Activated T-cell treated with anti-CD3 and anti-CD28 coated beads, Interleukin-2, amount 50 U/mL, for 4 hours (primary cell): Measurements from ENCODE around the gene EML2. TPM values are rescaled to one million over a fixed set of nuclear protein-coding genes. Genes with fewer than 3 reads are reported as not detected.

Source experiments
- ATAC-seq, 2 donors: fragments of 200-7000 bp; cut with Tn5 transposase; one replicate each; pipeline ENCODE4 v1.10.0; 2021
- DNase-seq: peaks from one replicate; pipeline ENCODE4 v3.0.0-alpha.2; 2020
- H3K27me3 Mint-ChIP-seq: one replicate; pipeline ENCODE4 v1.8.0; 2021; ENCODE audit warnings: low read depth, mixed read lengths
- H3K36me3 Mint-ChIP-seq: one replicate; pipeline ENCODE4 v1.8.0; 2022; ENCODE audit warnings: mixed read lengths; ENCODE audit not compliant: insufficient read depth
- H3K4me1 Mint-ChIP-seq: one replicate; pipeline ENCODE4 v1.8.0; 2021; ENCODE audit warnings: low read depth, mixed read lengths
- H3K4me3 Mint-ChIP-seq: one replicate; pipeline ENCODE4 v1.8.0; 2021; ENCODE audit warnings: mild to moderate bottlenecking, moderate library complexity, mixed read lengths
- H3K9me3 Mint-ChIP-seq: one replicate; pipeline ENCODE4 v1.8.0; 2021; ENCODE audit warnings: mixed read lengths
- total RNA-seq, 3 donors: library from RNA; stranded (reverse); gene quantifications; one replicate each; pipeline ENCODE4 v1.2.1, GENCODE V29; 2021

The EML2 gene
- total RNA-seq, 3 donors from 2014 or later: 136 to 178 (median 150) TPM

GRCh38 chr19:45591638-45592005, 47.6 kb downstream of the EML2 start:
- Mint-ChIP-seq H3K4me1 (no peaks in the 10 kb centered on the region), H3K9me3 (no peaks in the 10 kb centered on the region), H3K4me3 (no peak overlapping the region), H3K27me3 (peaks cover 56% of the 10 kb centered on the region), H3K36me3 (no peaks in the 10 kb centered on the region)
- DNase-seq: no peak
- no peak for ATAC-seq

DNA sequence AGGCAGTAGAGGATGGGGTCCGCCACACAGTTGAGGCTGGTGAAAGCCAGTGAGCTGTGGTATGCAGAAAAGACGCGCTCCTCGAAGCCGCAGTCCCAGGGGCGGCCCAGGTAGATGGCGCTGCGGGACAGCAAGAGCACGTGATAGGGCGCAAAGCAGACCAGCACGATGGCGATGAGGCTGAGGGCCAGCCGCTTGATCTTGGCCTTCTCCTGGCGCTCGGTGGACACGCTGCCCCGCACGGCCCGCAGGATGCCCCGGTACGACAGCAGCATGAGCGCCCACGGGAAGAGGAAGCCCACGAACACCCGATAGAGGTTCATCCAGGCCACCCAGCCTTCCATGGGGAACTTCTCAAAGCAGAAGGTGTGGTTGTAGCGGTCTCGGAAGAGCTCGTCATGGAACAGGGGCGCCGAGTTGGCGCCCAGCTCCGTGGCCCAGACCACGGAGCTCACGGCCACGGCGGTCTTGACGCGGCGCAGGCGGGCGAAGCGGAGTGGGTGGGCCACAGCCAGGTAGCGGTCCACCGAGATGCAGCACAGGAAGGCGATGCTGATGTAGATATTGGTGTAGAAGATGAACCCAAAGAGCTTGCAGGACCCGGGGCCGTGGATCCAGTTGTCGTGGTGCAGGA, 48.1 kb downstream of the EML2 start:
- Mint-ChIP-seq H3K9me3 (no peaks in the 10 kb centered on the region), H3K4me3 (no peak overlapping the region), H3K36me3 (no peaks in the 10 kb centered on the region), H3K4me1 (no peaks in the 10 kb centered on the region), H3K27me3 (peaks cover 51% of the 10 kb centered on the region)
- ATAC-seq (peak; percentile 70 to 81), DNase-seq (no peak)

- no peaks in the 10 kb centered on the region for H3K36me3 Mint-ChIP-seq
- no peak for DNase-seq
- H3K4me1 Mint-ChIP-seq: no peaks in the 10 kb centered on the region
- H3K9me3 Mint-ChIP-seq: no peaks in the 10 kb centered on the region
- peaks cover 44% of the 10 kb centered on the region for H3K27me3 Mint-ChIP-seq
- no peak for ATAC-seq
- H3K4me3 Mint-ChIP-seq: no peak overlapping the region
These were observed 48.7 kb downstream of the EML2 start for GRCh38 chr19:45590300-45591003.

GRCh38 chr19:45589768-45590167, 49.4 kb downstream of the EML2 start:
- ATAC-seq (no peak), DNase-seq (no peak)
- Mint-ChIP-seq H3K9me3 (no peaks in the 10 kb centered on the region), H3K27me3 (peaks cover 41% of the 10 kb centered on the region), H3K4me1 (peaks cover 3% of the 10 kb centered on the region), H3K4me3 (no peak overlapping the region), H3K36me3 (no peaks in the 10 kb centered on the region)

GRCh38 chr19:45587873-45588272, 51.3 kb downstream of the EML2 start:
- Mint-ChIP-seq H3K9me3 (no peaks in the 10 kb centered on the region), H3K36me3 (peaks cover 2% of the 10 kb centered on the region), H3K27me3 (peaks cover 41% of the 10 kb centered on the region), H3K4me3 (no peak overlapping the region), H3K4me1 (peaks cover 8% of the 10 kb centered on the region)
- DNase-seq (no peak), ATAC-seq (no peak)

- ATAC-seq: no peak
These were observed 54.0 kb downstream of the EML2 start for GRCh38 chr19:45585158-45585577.

GRCh38 chr19:45584332-45585157, 54.7 kb downstream of the EML2 start, which contains the start of gene OPA3:
TSS of gene OPA3 (minus strand) at chr19:45584802. CDS start at chr19:45584764, 38 bp downstream.
- peak within 1 kb of the TSS; percentile 91 for H3K4me3 Mint-ChIP-seq
- DNase-seq: peak; percentile 100
- H3K36me3 Mint-ChIP-seq: peaks cover 5% of the 10 kb centered on the region
- H3K9me3 Mint-ChIP-seq: no peaks in the 10 kb centered on the region
- peak; percentile 93 to 94 for ATAC-seq
- peaks cover 12% of the 10 kb centered on the region for H3K27me3 Mint-ChIP-seq
- H3K4me1 Mint-ChIP-seq: peaks cover 17% of the 10 kb centered on the region

More at GRCh38 chr19:45585158-45585577, 54.0 kb downstream of the EML2 start:
- H3K27me3 Mint-ChIP-seq: peaks cover 18% of the 10 kb centered on the region
- H3K9me3 Mint-ChIP-seq: no peaks in the 10 kb centered on the region
- no peak for DNase-seq
- H3K4me1 Mint-ChIP-seq: peaks cover 17% of the 10 kb centered on the region
- H3K36me3 Mint-ChIP-seq: peaks cover 5% of the 10 kb centered on the region
- H3K4me3 Mint-ChIP-seq: peak overlapping the region; percentile 91

DNA sequence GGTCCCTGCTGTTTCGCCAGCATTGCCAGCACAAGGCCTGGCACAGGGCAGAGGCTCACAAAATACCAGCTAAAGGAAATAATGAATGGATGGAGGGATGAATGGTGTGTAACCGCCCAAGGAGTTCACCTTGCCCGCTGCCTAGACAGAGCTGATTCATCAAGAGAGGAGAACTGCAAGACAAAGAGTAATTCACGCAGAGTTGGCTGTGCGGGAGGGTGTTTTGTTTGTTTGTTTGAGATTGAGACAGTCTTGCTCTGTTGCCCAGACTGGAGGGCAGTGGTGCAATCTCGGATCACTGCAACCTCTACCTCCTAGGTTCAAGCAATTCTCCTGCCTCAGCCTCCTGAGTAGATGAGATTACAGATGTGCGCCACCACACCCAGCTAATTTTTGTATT, 57.6 kb downstream of the EML2 start:
- Mint-ChIP-seq H3K9me3 (no peaks in the 10 kb centered on the region), H3K27me3 (no peaks in the 10 kb centered on the region), H3K36me3 (peaks cover 7% of the 10 kb centered on the region), H3K4me3 (peak overlapping the region; percentile 29), H3K4me1 (peaks cover 22% of the 10 kb centered on the region)
- ATAC-seq: no peak
- DNase-seq: no peak

DNA sequence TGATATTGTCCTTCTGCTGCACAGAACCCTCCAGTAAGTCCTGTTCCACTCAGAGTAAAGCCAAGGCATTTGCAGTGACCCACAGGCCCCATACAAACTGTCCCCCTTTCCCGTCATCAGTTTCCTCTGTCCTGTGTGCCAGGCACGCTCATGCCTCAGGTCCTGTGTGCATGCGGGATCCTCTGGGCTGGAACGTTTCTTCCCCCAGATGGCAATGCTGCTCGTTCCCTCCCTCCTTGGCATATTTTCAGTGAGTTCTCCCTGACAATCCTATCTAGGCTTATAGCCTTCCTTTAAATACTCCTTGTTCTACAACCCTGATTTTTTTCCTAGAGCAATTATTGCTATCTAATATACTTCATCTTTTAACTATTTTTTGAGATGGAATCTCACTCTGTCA, 60.3 kb downstream of the EML2 start:
- Mint-ChIP-seq H3K9me3 (no peaks in the 10 kb centered on the region), H3K27me3 (no peaks in the 10 kb centered on the region), H3K4me1 (peaks cover 16% of the 10 kb centered on the region), H3K4me3 (no peak overlapping the region), H3K36me3 (peaks cover 9% of the 10 kb centered on the region)
- ATAC-seq: no peak
- DNase-seq: no peak

DNA sequence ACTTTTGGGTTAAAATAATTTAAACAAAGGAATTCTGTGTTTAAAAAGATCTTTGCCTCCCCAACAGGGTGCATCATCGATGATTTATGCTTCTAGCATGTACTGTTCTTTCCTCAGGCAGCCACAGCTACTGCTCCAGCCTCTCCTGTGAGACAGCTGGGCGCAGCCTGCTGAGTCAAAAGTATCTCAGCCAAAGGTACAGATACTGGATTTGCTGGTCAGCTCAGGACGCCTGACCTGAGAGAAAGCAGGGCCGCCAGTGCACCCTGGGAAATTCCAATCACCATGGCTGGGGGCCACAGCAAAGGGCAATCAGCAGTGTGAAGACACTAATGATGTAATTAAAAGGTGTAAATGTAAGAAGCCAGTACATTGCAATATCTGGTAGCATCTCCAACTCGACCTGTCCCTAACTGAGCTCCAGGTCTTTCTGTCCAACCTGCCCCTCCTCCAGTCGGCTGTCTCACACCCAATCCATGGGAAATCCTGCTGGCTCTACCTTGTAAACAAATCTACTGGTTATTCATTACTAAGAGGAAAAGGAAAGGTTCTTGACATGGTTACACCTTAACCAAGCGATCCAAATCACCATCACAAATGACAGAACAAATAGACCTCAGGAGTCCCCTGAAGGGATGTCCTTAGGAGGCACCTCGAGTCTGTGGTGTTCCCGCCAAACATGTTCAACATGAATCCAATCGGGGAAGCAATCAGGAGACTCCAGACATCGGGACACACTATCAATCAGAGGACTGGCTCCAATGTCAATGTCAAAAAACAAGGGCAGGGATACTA, 61.9 kb downstream of the EML2 start:
- DNase-seq (no peak), ATAC-seq (no peak)
- Mint-ChIP-seq H3K36me3 (peaks cover 4% of the 10 kb centered on the region), H3K4me3 (no peak overlapping the region), H3K27me3 (no peaks in the 10 kb centered on the region), H3K9me3 (no peaks in the 10 kb centered on the region), H3K4me1 (peaks cover 10% of the 10 kb centered on the region)

DNA sequence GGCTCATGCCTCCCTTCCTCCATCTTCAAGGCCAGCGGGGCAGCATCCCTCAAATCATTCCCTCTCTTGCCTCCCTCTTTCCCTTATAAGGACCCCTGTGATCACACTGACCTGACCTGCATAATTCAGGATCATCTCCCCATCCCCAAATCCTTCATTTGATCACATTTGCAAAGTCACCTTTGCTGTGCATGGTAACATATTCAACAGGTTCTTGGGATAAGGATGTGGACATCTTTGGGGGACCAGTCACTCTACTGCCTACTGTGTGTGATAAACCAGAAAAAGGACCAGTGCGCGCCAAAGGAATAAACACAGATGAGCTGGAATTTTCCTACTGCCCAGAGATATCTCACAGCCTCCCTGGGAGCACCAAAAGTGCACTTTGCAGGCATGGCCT, 62.5 kb downstream of the EML2 start:
- ATAC-seq (no peak), DNase-seq (no peak)
- peaks cover 3% of the 10 kb centered on the region for H3K36me3 Mint-ChIP-seq
- H3K9me3 Mint-ChIP-seq: no peaks in the 10 kb centered on the region
- H3K27me3 Mint-ChIP-seq: no peaks in the 10 kb centered on the region
- H3K4me1 Mint-ChIP-seq: peaks cover 9% of the 10 kb centered on the region
- H3K4me3 Mint-ChIP-seq: no peak overlapping the region

- H3K4me3 Mint-ChIP-seq: no peak overlapping the region
- H3K4me1 Mint-ChIP-seq: peaks cover 5% of the 10 kb centered on the region
- H3K9me3 Mint-ChIP-seq: no peaks in the 10 kb centered on the region
- no peaks in the 10 kb centered on the region for H3K27me3 Mint-ChIP-seq
- DNase-seq (no peak), ATAC-seq (no peak)
- peaks cover 3% of the 10 kb centered on the region for H3K36me3 Mint-ChIP-seq
These were observed 64.0 kb downstream of the EML2 start for GRCh38 chr19:45575216-45575615.

DNA sequence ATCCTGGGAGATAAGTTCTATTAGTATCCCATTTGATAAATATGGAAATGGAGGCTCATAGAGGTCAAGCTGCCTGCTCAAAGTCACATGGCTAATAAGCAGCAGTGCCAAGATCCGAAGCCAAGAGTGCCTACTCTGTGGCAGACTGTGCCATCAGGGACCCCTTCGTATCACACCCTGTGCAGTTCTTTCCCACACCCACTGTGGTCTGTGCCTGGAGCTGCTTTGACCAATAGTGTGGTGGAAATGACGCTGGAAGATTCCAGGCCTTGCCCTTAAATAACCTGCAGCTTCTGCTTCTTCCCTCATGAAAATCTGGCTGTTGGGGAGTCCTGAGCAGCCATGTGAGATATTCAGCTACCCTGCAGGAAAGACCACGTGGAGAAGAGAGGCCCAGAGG, 64.7 kb downstream of the EML2 start:
- peaks cover 5% of the 10 kb centered on the region for H3K36me3 Mint-ChIP-seq
- no peaks in the 10 kb centered on the region for H3K9me3 Mint-ChIP-seq
- DNase-seq (no peak), ATAC-seq (no peak)
- H3K4me1 Mint-ChIP-seq: peaks cover 9% of the 10 kb centered on the region
- no peak overlapping the region for H3K4me3 Mint-ChIP-seq
- H3K27me3 Mint-ChIP-seq: no peaks in the 10 kb centered on the region
